Stimulated activated CD8-positive, alpha-beta memory T cell treated with anti-CD3 and anti-CD28 coated beads, Interleukin-4, amount 100 ng/mL, for 1 hour (primary cell): ENCODE data around the gene PTBP3.
"Not testable (repeated sequence)": the region's sequence is repeated elsewhere in the genome, so short reads cannot be mapped to it uniquely, and the experiment has no call there.

ENCODE experiments used
- DNase-seq, 2 donors: peaks; one replicate each; pipeline ENCODE4 v3.0.0-alpha.2; 2020; ENCODE audit warnings: low read depth in 2 of 2, low spot score in 1 of 2

The PTBP3 gene, protein sequence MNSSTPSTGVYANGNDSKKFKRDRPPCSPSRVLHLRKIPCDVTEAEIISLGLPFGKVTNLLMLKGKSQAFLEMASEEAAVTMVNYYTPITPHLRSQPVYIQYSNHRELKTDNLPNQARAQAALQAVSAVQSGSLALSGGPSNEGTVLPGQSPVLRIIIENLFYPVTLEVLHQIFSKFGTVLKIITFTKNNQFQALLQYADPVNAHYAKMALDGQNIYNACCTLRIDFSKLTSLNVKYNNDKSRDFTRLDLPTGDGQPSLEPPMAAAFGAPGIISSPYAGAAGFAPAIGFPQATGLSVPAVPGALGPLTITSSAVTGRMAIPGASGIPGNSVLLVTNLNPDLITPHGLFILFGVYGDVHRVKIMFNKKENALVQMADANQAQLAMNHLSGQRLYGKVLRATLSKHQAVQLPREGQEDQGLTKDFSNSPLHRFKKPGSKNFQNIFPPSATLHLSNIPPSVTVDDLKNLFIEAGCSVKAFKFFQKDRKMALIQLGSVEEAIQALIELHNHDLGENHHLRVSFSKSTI

GRCh38 chr9:112332977-112333638, at the start of gene PTBP3:
Gene PTBP3, minus strand, starts transcription at chr9:112333619. Its CDS starts 35,754 bp downstream, at chr9:112297865.
- peak; percentile 49 to 64 for DNase-seq

GRCh38 chr9:112382501-112383364, 49.3 kb upstream of the PTBP3 start:
- no peak for DNase-seq

DNA sequence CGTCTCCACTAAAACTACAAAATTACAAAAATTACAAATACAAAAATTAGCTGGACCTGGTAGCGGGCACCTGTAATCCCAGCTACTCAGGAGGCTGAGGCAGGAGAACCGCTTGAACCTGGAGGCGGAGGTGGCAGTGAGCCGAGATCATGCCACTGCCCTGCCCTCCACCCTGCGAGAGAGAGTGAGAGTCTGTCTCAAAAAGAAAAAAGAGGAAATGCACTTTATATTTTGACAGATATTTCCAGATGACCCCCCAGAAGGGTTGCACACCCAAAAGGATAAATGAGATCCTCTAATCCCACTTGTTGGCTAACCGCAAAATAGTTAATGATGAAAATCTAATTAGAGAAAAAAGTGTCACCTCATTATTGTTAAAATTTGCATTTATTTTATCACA, 48.6 kb upstream of the PTBP3 start:
- no peak for DNase-seq

DNA sequence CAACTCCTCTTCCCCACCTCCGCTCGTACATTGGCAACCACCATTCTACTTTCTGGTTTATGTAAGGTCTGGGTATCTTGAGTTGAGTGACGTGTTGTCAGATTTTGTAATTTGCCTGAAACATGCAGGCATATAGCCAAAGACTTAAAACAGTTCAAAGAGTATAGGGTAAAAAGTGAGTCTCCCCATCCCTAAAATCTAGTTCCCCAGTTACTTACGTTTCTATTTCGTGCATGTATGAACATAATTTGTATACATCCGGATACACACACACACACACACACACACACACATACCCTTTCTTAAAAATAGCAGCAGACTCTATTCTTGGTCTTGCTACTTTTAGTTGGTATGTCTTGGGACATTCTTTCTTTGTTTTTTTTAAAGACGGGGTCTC, 47.4 kb upstream of the PTBP3 start:
- no peak for DNase-seq

DNA sequence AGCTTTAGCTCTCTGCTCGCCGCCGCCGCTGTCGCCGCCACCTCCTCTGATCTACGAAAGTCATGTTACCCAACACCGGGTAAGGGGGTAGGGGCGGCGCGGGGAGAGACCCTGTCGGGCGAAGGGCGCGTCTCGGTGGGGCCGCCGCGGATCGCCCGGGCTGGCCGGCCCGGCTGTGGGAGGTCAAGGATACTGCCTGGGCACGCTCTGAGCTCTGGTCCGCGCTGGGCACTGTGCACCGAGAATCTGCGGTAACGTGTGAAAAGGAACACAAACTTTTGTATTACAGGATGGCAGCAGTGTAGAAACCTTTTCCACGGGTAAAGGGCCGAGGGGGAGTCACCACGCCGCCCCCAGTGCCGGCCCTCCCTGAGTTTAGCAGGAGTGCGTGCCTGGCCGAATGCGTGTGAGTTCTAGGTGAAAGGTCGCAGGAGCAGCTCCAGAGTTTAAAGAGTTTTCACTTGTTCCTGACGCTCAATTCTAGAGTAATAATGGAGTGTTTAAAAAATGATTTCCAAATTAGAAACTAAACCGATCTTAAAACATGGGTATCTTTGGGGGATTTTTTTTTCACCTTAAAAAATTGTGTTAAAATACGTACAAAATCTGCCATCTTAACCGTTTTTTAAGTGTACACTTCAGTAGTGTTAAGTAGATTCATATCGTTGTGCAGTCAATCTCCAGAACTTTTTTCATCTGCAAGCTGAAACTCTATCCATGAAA, 46.8 kb upstream of the PTBP3 start, which contains the start of gene HSDL2:
HSDL2 (plus strand) TSS at position 7 of the 723 bp plus-strand sequence; CDS start at position 63, 56 bp downstream.
- no peak for DNase-seq

- peak; percentile 95 to 97 for DNase-seq
Measured at GRCh38 chr9:112379177-112380101, 46.0 kb upstream of the PTBP3 start.

GRCh38 chr9:112378328-112379176, 45.1 kb upstream of the PTBP3 start:
- DNase-seq = no peak

GRCh38 chr9:112377684-112378327, 44.4 kb upstream of the PTBP3 start:
- DNase-seq = no peak

- DNase-seq = no peak
Measured at GRCh38 chr9:112377087-112377486, 43.7 kb upstream of the PTBP3 start.

DNA sequence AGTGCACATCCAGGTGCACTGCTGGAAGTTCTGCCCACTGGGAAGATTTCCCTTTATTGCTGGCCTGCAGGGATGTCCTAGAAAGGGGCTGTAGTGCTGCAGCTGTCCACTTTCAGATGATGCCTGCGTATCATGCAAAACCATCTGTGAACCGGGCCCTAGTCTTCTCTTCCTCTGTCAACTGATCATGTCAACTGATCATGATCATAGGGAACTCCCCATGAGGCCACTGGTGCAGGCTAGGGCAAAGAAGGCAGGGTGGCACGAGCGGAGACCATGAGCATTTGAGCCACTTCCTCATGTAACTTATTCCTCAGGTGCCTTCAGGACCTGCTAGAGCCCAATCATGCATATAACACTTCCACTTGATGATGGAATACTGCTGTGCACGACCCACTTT, 41.9 kb upstream of the PTBP3 start:
- no peak for DNase-seq

GRCh38 chr9:112374232-112374631, 40.8 kb upstream of the PTBP3 start:
- DNase-seq = not testable (repeated sequence)

DNA sequence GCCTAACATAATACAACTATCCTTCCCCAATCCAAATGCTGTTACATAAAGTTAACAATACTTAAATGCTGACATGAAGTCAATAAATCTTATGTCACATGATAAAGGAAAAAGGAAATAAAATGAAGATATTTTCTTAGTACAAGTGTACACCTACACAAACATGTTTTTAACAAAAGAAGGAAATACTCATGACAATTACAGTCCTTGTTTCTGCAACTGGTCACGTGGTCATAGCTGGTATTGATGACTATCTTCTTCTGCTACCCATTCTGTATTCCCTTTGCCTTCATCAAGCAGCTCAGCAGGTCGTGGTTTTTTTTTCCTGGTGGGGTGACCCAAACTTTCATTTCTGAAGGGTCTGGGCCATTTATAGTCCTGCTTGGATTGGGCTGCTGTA, 40.2 kb upstream of the PTBP3 start:
- DNase-seq = not testable (repeated sequence)

DNA sequence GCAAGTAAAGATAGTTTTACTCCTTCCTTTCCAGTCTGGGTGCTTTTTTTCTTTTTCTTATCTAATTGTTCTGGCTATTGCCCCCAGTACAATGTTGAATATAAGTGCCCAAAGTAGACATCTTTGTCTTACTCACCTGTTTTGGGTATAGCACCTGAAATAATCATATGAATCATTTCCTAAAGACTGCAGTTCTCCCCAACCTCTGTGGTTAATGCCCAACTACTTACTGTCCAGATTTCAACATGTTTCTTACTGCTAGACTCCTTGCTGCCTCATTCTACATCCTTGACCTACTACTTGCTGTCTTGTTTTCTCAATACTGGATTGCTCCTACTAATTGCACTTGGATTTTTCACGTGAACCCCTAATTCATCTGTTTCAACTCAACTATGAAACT, 37.6 kb upstream of the PTBP3 start:
- no peak for DNase-seq

GRCh38 chr9:112369817-112370216, 36.4 kb upstream of the PTBP3 start:
- no peak for DNase-seq

DNA sequence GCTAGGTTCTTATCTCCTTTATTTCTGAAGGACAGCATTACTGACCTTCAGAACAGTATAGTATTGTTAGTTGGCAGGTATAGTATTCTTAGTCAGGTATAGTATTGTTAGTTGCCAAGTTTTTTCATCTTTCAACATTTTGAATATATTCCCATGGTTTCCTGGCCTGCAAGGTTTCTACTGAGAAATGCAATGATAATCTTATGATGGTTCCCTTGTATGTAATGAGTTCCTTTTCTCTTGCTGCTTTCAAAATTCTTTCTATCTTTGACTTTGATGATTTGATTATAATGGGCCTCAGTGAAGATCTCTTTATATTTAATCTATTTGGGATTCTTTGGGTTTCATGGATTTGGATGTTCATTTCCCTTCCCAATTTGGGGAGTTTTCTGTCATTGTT, 34.0 kb upstream of the PTBP3 start:
- no peak for DNase-seq

DNA sequence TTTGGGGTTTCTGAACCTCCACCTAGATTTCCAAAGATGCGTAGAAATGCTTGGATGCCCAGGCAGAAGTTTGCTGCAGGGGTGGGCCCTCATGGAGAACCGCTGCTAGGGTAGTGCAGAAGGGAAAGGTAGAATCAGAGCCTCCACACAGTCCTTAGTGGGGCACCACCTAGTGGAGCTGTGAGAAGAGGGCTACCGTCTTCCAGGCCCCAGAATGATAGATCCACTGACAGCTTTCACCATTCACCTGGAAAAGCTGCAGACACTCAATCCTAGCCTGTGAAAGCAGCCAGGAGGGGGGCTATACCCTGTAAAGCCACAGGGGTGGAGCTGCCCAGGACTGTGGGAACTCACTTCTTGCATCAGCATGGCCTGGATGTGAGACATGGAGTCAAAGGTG, 33.2 kb upstream of the PTBP3 start:
- DNase-seq = no peak

GRCh38 chr9:112365257-112365656, 31.8 kb upstream of the PTBP3 start:
- DNase-seq = not testable (repeated sequence)

DNA sequence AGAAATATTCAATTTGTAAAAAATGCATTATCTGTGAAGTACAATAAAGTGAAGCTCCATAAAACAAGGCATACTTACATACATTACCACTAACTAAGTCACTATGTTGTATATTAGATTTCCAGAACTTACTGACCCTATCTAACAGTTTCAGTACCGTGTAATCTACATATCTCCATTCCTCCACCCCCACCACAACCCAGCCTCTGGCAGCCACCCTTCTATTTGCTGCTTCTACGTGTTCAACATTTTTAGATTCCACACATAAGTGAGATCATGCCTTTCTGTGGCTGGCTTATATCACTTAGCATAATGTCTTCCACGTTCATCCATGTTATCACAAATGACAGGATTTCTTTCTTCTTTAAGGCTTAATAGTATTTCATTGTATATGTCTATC, 31.3 kb upstream of the PTBP3 start:
- no peak for DNase-seq
